Stomach smooth muscle (tissue), 2 donors: ENCODE measurements around the gene P3H2.

Experiments
- H3K27ac ChIP-seq: one replicate; pipeline ENCODE4 v1.7.0; 2013; ENCODE audit warnings: mild to moderate bottlenecking, low read length, inconsistent platforms
- H3K27me3 ChIP-seq, 2 donors: one replicate each; pipeline ENCODE4 v1.7.0; 2013; ENCODE audit warnings: low read length in 2 of 2; ENCODE audit not compliant: insufficient read depth in 2 of 2, control insufficient read depth in 1 of 2
- H3K36me3 ChIP-seq, 2 donors: one replicate each; pipeline ENCODE4 v1.7.0; 2013; ENCODE audit warnings: low read length in 2 of 2; ENCODE audit not compliant: control insufficient read depth in 2 of 2, insufficient read depth in 2 of 2
- H3K4me1 ChIP-seq: one replicate; pipeline ENCODE4 v1.7.0; 2013; ENCODE audit warnings: low read length; ENCODE audit not compliant: control insufficient read depth, insufficient read depth
- H3K4me3 ChIP-seq, 2 donors: one replicate each; pipeline ENCODE4 v1.7.0; 2013; ENCODE audit warnings: low read length in 2 of 2
- H3K9ac ChIP-seq, 2 donors: one replicate each; pipeline ENCODE4 v1.7.0; 2013; ENCODE audit warnings: low read length in 2 of 2, mild to moderate bottlenecking in 1 of 2
- H3K9me3 ChIP-seq, 2 donors: one replicate each; pipeline ENCODE4 v1.7.0; 2013; ENCODE audit warnings: low read length in 2 of 2; ENCODE audit not compliant: control insufficient read depth in 2 of 2
- donor health status: healthy.
- donor health status: Pancreatic carcinoma.

P3H2 gene

GRCh38 chr3:189983612-189984011 is 137.1 kb downstream of the P3H2 start:
- H3K36me3 ChIP-seq: peaks cover 0 to 5% of the 10 kb centered on the region in 2 donors
- peaks cover 18% of the 10 kb centered on the region for H3K4me1 ChIP-seq
- H3K9me3 ChIP-seq: no peaks in the 10 kb centered on the region
- no peak overlapping the region for H3K9ac ChIP-seq
- no peaks in the 10 kb centered on the region for H3K27me3 ChIP-seq
- no peak overlapping the region for H3K4me3 ChIP-seq
- H3K27ac ChIP-seq: no peak overlapping the region

GRCh38 chr3:189982321-189982945 is 138.3 kb downstream of the P3H2 start:
- Histone ChIP-seq H3K9me3 (no peaks in the 10 kb centered on the region), H3K9ac (no peak overlapping the region), H3K27me3 (no peaks in the 10 kb centered on the region), H3K36me3 (peaks cover 0 to 4% of the 10 kb centered on the region in 2 donors), H3K4me1 (peaks cover 18% of the 10 kb centered on the region), H3K4me3 (no peak overlapping the region), H3K27ac (no peak overlapping the region)

- Histone ChIP-seq H3K9ac (no peak overlapping the region), H3K36me3 (peaks cover 0 to 4% of the 10 kb centered on the region in 2 donors), H3K27me3 (no peaks in the 10 kb centered on the region), H3K27ac (peak overlapping the region; percentile 37), H3K4me3 (peak overlapping the region in 1 of 2 donors; percentile 40), H3K4me1 (peaks cover 18% of the 10 kb centered on the region), H3K9me3 (no peaks in the 10 kb centered on the region)
These were observed 139.0 kb downstream of the P3H2 start for GRCh38 chr3:189981668-189982067.

- H3K9ac ChIP-seq: no peak overlapping the region
- no peak overlapping the region for H3K27ac ChIP-seq
- H3K27me3 ChIP-seq: no peaks in the 10 kb centered on the region
- H3K9me3 ChIP-seq: no peaks in the 10 kb centered on the region
- peaks cover 18% of the 10 kb centered on the region for H3K4me1 ChIP-seq
- H3K36me3 ChIP-seq: peaks cover 0 to 4% of the 10 kb centered on the region in 2 donors
- H3K4me3 ChIP-seq: no peak overlapping the region
These were observed 141.9 kb downstream of the P3H2 start for GRCh38 chr3:189978753-189979152.

GRCh38 chr3:189977174-189977573 is 143.5 kb downstream of the P3H2 start:
- Histone ChIP-seq H3K27me3 (no peaks in the 10 kb centered on the region), H3K36me3 (peaks cover 2 to 6% of the 10 kb centered on the region in 2 donors), H3K9me3 (no peaks in the 10 kb centered on the region), H3K9ac (no peak overlapping the region), H3K27ac (no peak overlapping the region), H3K4me1 (peaks cover 15% of the 10 kb centered on the region), H3K4me3 (no peak overlapping the region)

GRCh38 chr3:189975391-189975990 is 145.2 kb downstream of the P3H2 start:
- Histone ChIP-seq H3K36me3 (peaks cover 8 to 9% of the 10 kb centered on the region in 2 donors), H3K4me3 (no peak overlapping the region), H3K9ac (no peak overlapping the region), H3K9me3 (no peaks in the 10 kb centered on the region), H3K27me3 (no peaks in the 10 kb centered on the region), H3K4me1 (no peaks in the 10 kb centered on the region), H3K27ac (no peak overlapping the region)

- H3K9me3 ChIP-seq: no peaks in the 10 kb centered on the region
- H3K4me1 ChIP-seq: no peaks in the 10 kb centered on the region
- peaks cover 8 to 9% of the 10 kb centered on the region in 2 donors for H3K36me3 ChIP-seq
- H3K27ac ChIP-seq: no peak overlapping the region
- no peak overlapping the region for H3K9ac ChIP-seq
- H3K4me3 ChIP-seq: no peak overlapping the region
- H3K27me3 ChIP-seq: no peaks in the 10 kb centered on the region
These were observed 146.3 kb downstream of the P3H2 start for GRCh38 chr3:189974359-189974758.

GRCh38 chr3:189967254-189967865 is 153.3 kb downstream of the P3H2 start:
- H3K9ac ChIP-seq: no peak overlapping the region
- no peak overlapping the region for H3K27ac ChIP-seq
- H3K9me3 ChIP-seq: no peaks in the 10 kb centered on the region
- peaks cover 7 to 11% of the 10 kb centered on the region in 2 donors for H3K36me3 ChIP-seq
- no peak overlapping the region for H3K4me3 ChIP-seq
- H3K4me1 ChIP-seq: no peaks in the 10 kb centered on the region
- H3K27me3 ChIP-seq: no peaks in the 10 kb centered on the region

- H3K27me3 ChIP-seq: no peaks in the 10 kb centered on the region
- no peaks in the 10 kb centered on the region for H3K4me1 ChIP-seq
- no peak overlapping the region for H3K9ac ChIP-seq
- peaks cover 6 to 7% of the 10 kb centered on the region in 2 donors for H3K36me3 ChIP-seq
- H3K4me3 ChIP-seq: no peak overlapping the region
- no peak overlapping the region for H3K27ac ChIP-seq
- no peaks in the 10 kb centered on the region for H3K9me3 ChIP-seq
These were observed 153.9 kb downstream of the P3H2 start for GRCh38 chr3:189966843-189967242.

GRCh38 chr3:189964623-189965332 is 155.9 kb downstream of the P3H2 start:
- Histone ChIP-seq H3K27ac (no peak overlapping the region), H3K9me3 (no peaks in the 10 kb centered on the region)

More at GRCh38 chr3:189964623-189965332, 155.9 kb downstream of the P3H2 start:
- no peak overlapping the region for H3K9ac ChIP-seq
- H3K27me3 ChIP-seq: no peaks in the 10 kb centered on the region
- H3K4me3 ChIP-seq: no peak overlapping the region
- peaks cover 4% of the 10 kb centered on the region in 2 donors for H3K36me3 ChIP-seq
- no peaks in the 10 kb centered on the region for H3K4me1 ChIP-seq
